Stimulated activated CD4-positive, alpha-beta T cell treated with anti-CD3 and anti-CD28 coated beads, Interleukin-1b, Interleukin-23, amount 100 ng/mL, for 24 hours (primary cell): ENCODE data around the gene OGG1.

Source experiments
- DNase-seq, 4 experiments: peaks; one replicate each; pipeline ENCODE4 v3.0.0-alpha.2; 2020; ENCODE audit warnings: low read depth in 4 of 4, low spot score in 1 of 4

Gene OGG1

DNA sequence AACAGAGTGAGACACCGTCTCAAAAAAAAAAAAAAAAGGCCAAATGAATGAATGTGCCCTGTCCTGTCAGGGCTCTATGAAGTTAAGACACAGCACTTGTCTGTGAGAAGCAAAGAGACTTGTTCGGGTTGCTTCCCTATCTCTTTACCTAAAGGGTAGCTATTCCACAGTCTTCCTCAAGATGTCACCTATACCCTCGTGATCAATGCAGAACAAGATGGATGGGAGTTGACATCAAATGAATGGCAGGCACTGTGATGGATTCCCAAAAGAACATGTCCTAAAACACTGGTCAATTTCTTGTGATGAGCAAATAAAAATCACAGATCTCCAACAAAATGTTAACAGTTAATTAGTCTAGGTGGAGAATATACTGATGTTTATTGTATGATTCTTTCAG lies 33.0 kb downstream of the OGG1 start:
- DNase-seq = no peak

DNA sequence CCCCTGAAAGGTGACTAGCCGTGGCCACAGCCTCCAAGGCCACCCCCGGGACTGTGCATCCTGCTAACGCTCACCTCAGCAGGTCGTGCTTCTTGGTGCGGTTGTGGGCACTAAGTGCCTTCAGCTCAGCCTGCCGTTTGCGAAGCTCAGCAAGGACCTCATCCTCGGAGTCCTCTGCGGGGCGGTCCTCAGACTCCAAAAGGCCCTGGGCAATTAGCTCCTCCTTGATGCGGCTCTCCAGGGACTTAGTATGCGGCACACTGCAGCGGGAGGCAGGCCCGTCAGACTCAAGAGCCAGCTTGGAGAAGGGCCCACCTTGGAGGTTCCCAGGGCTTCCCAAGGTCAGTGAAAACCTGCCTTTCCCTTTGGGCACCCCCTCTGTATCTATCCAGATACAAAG lies 34.2 kb downstream of the OGG1 start:
- DNase-seq = no peak

DNA sequence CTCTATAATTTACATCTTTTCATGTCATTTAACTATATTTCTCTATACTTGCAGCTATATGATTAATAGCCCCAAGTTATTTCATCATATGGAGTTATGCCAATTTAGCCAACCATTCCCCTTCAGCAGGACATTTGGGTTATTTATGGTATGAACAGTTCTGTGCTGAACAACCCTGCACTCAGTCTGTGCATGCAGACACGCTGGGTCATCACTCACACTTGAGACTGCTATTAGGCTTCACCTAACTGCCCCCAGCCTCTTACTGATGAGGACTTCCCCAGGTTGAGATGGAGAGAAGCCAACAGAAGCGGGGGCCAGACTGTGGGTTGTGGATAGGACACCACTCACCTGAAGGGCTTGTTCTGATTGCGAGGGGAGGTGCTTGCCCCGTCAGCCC lies 35.2 kb downstream of the OGG1 start:
- DNase-seq = no peak

DNA sequence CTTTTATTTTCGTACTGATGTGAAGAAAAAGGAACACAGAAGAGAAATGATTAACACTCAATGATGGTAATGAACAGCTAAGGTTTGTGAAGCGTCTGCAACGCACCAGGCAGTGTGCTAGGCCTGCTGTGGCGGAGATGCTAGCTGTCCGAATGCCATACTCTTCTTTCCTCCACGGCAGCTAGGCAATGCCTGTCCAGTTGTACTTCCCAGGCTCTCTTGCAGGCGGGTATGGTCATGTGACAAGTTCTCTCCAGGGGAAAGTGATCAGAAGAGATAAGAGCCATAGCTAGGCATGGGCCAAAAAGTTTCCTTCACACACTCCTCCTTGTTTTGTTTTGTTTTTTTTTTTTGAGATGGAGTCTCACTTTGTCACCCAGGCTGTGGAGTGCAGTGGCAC lies 35.9 kb downstream of the OGG1 start:
- DNase-seq = no peak

DNA sequence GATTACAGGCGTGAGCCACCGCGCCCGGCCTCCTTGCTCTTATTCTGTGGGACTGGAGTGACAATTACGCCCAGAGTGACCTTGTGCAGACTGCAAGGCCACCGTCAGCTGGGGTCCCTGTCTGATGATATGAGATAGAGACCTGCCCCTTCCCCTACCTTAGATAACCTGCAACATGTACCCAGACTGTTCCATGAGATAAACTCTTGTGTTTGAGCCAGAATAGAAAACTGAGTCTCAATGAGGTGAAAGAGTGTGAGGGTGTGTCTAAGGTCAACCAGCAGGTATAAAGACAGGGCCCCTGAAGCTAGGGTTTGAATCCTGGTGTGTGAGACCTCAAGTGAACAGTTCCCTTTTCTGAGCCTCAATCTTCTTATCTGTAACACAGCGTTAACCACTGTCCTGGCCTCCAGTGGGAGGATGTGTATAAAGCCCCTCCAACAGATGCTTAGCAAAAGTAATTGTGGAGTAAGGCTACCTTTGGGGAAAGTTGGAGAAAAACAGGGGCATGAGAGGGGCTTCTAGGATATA lies 36.5 kb downstream of the OGG1 start:
- DNase-seq = no peak

DNA sequence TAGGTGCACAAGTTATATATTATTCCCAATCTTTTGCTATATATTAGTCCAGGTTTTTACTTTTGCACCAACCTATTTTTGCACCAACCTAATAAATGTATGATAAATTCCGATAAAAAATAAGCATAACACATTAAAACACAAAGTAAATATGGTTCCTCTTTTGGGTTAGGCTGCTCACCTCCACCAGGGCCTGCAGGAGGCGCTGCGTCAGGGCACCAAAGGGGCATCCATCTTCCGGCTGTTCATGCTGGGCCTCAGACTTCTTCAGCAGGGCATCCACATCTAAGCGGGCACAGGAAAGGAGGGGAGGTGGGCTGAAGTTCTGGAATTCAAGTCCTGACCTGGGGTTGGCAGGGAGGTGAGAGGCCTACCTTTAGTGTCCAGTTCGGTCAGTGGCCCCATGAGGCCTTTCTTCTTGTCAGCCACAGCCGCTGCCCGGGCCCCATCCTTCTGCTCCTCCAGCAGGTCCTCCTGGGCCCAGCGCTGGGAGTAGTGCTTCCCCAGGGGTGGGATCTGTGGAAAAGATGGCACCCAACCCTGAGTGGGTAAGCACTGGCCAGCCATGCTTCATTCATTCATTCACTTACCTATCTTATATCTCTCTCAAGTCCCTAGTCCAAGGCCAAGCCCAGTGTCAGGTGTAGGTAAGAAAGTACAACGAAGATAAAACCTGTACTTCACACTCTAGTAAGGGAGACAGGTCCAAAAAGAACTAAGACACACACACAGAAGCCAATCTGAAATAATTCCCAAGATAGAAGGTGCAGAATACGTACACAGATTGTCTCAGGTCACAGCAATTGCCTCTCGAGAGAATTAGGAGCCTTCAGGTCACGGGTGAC lies 37.3 kb downstream of the OGG1 start:
- no peak for DNase-seq

DNA sequence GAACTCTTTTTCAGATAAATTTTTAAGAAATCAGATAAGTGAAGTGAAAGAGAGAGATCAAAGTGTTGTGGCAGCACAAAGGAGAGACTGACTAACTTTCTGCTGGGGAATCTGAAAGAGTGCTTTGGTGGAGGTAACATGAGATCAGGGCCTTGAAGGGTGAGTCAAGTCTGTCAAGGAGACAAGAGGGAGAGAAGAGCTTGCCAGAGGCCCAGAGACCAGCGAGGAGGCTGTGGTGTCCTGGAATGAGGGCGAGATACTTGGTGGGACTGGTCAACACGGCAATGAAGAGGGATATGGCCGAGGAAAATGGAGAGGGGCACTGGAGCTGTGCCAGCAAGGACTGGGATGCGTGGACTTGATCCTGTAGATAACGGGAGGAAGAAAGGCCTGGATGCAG lies 38.0 kb downstream of the OGG1 start:
- DNase-seq = no peak

DNA sequence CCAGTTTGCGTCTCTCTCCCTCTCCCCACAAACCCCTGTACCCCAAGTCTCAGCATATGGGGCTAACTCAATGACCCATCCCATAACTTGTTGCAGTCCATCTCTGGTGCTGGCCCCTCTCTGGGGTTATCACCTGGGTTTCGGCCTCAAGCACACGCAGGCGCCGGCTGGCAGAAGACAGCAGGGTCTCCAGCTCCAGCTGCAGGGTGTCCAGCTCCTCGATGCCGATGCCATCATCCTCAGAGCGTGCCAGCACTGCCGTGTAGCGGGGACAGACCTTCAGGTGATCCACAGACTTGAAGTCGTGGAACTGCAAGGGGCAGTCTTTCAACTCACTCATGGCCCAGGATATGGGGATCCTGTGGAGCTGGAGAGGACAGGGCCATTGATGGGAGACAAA lies 41.4 kb downstream of the OGG1 start:
- no peak for DNase-seq

DNA sequence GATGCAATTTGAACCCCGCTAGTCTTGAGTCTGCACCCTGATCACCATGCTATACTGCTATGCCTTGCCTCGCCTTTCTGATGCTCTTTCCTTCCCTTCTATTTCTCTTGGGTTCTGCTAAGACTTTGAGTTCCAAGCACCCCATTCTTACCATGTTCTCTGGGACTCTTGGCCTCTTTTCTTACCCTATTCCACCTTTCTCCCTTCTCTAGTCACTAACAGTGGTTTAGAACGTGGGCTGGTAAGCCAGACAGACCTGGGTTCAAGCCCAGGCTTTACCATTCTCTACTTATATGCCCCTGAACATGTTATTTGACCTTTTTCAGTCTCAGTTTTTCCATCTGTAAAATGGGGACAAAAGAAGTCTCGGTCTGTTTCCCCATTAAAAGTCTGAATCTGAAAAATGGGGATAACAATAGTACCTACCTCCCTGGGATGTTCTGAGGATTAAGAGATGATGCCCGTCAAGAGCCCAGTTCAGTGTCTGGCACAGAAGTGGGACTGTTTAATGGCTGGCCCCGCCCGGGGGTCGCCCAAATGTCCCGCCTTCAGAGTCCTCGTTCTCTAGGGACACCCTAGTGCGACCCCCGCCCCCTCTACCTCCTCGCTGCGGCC lies 42.1 kb downstream of the OGG1 start:
- no peak for DNase-seq

DNA sequence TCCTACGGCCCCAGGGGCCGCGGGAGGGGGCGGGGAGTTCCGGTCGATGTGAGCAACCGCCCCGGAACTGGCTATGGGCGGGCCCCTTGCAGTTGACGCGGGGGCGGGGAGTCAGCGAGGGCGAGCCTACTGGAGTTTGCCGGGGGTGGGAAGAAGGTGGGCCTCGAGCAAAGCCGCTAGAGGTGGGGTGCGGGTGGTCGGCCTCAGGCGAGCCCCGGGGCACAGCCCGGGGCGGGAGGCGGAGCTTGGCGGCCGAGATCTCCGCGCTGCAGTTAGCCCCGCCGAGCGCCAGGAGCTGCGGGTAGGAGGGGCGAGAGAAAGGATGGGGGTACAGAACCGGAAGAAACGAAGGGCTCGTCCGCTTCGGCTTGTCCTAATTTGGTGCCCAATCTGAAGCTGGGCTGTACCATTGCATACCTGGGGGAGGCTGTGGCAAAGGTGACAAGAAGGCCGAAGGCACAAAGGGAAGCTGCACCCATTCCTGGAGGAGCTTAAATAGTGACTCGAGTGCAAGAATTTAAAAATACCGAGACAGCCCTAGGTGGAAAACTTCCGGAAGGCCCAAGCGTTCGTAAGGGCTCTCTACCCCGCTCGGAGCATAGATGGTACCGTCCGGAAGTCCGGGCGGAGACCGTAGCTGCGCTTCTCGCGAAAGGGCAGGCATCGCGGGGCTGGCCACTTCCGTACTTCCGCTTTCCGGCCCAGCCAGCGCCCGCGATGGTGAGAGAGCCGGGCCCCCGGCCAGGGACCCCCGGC lies 42.8 kb downstream of the OGG1 start, which contains the start of the genes ARPC4 and TADA3:
Gene ARPC4, plus strand, starts transcription at position 678 of the 756 bp plus-strand sequence. Its CDS starts 40 bp downstream, at position 718.
Gene TADA3, minus strand, starts transcription at position 69 of the 756 bp plus-strand sequence. CDS start 1,007 bp downstream, outside the sequence.
- peak; percentile 74 to 92 (median 82) for DNase-seq

DNA sequence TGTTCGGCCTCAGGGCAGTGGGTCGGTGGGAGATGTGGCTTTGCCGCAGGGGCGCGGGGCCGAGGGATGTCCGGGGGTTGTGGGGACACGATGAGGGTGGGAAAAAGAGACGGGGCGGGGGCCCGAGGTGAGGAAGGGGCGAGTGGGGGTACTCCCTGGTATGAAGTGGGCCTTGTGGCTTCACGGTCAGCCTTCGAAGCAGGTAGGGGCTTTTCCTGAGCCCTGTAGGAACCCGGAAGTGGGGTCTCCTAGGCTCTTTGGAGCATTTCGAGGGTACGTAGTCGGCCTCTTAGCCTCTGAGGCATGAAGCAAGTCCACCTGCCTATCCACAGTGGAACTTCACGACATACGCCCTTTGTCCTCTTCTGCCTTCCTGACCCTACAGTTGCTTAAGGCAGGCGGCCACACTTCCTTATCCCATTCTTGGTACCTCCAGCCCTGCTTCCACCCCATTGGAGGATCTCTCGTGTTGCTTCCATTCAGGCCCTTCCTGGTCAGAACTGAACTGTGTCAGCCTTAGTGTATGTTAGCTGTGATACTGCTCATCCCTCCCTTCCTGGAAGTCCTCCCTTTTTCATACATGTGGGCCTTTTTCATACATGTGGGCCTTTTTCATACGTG lies 43.5 kb downstream of the OGG1 start:
- DNase-seq = no peak

DNA sequence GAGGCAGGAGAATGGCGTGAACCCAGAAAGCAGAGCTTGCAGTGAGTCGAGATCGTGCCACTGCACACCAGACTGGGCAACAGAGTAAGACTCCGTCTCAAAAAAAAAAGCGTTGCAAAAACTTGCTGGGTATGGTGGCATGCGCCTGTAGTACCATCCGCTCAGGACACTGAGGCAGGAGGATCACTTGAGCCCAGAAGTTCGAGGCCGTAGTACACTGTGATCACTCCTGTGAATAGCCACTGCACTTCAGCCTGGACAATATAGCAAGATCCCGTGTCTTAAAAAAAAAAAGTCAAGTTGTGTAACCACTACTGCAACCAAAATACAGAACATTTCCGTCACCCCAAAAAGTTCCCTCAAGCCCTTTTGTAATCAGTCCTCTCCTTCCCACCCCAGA lies 44.6 kb downstream of the OGG1 start:
- no peak for DNase-seq

DNA sequence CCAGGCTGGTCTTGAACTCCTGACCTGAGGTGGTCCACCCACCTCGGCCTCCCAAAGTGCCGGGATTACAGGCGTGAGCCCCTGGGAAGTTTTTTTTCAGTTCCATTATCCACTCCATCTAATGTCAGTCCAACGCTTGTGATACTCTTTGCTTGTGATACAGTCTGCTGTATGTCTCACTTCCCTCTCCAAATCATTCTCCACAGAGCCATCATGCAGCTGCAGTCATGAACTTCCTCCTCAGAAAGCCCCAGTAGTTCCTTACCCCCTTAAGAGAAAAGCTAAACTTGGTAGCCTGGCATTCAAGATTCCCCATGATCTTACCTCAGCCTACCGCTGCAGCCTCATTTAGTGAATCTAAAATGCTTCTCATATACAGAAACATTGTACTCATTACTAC lies 45.5 kb downstream of the OGG1 start:
- no peak for DNase-seq

DNA sequence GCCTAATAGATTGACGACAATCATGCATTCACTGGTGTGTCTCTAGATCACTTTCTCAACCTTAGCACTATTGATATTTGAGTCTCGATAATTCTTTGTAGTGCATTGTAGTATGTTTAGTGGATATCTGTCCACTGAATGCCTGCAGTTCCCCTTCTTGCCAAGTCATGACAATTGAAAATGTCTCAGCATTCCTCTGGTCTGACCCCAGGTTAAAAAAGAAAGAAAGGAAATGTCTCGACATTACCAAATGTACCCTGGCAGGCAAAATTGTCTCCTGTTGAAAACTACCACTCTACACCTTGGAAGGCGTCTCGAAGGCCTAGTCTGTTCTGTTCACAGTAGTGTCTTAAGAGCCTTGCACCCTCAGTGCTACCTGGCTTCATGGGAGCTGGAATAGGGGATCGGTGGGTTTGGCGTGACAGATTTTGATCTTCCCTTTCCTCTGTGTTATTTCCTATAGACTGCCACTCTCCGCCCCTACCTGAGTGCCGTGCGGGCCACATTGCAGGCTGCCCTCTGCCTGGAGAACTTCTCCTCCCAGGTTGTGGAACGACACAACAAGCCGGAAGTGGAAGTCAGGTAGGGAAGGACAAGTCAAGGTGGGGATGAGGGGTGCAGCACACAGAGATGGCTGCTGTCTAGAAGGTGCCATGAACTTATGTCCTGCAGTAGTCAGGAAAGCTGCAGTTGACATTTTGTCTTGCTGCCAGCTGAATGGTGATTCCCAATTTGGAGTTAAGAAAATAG lies 47.6 kb downstream of the OGG1 start:
- DNase-seq = no peak

DNA sequence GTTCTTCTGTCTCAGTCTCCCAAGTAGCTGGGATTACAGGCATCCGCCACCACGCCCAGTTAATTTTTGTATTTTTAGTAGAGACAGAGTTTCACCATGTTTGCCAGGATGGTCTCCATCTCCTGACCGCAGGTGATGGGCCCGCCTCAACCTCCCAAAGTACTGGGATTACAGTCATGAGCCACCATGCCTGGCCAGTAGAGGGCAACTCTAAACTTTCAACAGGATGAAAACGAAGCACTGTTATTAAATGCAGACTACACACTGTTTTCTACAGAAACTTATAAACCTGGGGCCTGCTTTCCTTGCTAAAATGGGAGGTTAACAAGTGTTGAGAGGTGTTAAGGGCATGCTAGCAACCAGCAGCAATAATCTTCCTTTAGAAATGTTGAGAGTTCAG lies 50.8 kb downstream of the OGG1 start:
- DNase-seq = no peak

DNA sequence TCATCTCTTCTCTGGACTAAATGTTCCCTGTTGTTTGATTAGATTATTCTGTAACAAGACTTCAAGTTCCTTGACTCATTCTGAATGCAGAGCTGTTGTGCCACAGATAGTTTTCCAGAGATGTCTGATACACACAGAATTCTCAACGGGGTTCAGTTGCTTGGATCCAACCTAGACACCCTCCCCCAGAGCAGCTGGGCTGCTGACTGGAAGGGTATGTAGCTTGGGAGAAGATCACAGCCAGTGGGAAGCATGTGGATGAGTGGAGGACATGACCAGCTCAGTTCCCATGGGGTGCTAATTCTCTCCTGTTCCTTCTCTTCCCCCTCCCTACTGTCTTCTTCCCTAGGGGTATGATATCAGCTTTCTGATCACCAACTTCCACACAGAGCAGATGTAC lies 53.7 kb downstream of the OGG1 start:
- no peak for DNase-seq

DNA sequence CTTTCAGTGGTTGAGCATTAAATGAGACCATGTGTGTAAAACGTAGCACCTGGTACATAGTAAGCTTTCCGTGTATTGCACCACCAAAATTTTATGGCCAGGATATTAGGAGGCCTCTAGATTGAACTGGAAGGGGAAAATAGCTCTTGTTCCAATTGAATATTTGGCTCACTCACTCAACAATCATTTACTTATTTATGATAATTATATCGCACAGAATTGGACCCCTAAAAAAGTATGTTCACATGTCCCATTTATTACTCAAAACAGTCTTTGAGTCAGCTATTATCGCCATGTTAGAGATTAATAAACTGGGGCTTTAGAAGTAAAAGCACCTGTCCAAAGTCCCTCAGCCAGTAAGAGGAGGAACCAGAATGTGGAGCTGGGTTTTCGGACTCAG lies 55.2 kb downstream of the OGG1 start:
- no peak for DNase-seq

DNA sequence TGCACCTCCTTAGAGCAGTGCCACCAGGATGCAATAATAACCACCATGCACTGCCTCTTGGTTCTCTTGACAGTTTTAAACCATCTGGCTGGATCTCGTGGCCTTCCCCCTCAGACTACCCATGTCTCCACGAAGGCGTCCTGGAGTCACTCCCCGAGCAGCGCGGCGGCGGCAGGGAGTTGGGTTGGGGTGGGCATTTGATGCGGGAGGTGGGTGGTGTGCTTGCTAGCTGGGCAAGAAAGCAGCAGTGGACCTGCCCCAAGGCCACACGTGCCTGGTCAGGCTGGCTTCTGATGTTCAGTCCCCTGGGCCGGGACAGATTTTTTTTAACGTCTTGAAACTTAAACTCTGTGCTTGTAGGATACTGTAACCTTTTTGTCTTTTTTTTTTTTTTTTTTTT lies 56.4 kb downstream of the OGG1 start:
- no peak for DNase-seq
